ENCODE measurements around the gene RAVER1.

GRCh38 chr19:10321417-10321797, 11.9 kb downstream of the RAVER1 start:
- TF ChIP-seq CREB1 (IDR thresholded peaks at IDR 0.05; ENCODE audit: low read depth): no peak
- no peak for TF ChIP-seq SP1 (IDR thresholded peaks at IDR 0.05; ENCODE audit: low read depth, low read length)
- no peak for TF ChIP-seq EZH2 (IDR thresholded peaks at IDR 0.05; ENCODE audit: borderline replicate concordance, control insufficient read depth, low read depth, low read length)
- no peak for TF ChIP-seq REST (IDR thresholded peaks at IDR 0.05; ENCODE audit: low read depth, low read length)
- TF ChIP-seq ELK1 (IDR thresholded peaks at IDR 0.05; ENCODE audit: low read depth, low read length): no peak

Data from GM12878 (cell line).